Measurements from ENCODE around the gene C22orf39.
A peak's percentile ranks its signal among the peaks of the same experiment; 100 is the strongest.

C22orf39 gene

DNA sequence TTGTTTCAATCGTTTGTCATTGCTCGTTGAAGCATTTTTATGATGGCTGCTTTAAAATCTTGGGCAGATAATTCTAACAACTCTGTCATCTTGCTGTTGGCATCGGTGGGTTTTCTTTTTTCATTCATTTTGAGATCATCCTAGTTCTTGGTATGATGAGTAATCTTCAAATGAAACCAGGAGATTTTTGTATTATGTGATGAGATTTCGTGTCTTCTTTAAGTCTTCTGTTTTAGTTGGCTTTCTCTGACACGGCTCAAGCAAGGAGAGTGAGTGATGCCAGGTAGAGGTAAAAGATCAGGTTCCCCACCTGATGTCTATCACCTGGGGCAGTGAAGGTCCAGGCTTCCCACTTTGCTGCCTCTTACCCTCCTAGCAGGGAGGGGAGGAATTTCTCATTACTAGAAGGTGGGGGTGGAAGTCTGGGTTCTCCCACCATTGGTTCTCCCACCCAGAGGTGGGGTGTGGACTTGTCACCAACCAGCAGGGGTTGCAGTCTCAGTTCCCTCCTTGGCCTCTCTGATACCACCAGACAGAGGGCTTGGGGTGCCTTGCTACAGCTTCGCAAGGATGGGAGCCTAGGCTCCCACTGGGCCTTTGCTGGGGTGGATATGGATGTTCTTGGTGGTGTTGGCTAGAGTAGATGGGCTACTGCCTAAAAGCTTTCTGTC is 45.1 kb upstream of the C22orf39 start:
- TF ChIP-seq, protein P1, sequence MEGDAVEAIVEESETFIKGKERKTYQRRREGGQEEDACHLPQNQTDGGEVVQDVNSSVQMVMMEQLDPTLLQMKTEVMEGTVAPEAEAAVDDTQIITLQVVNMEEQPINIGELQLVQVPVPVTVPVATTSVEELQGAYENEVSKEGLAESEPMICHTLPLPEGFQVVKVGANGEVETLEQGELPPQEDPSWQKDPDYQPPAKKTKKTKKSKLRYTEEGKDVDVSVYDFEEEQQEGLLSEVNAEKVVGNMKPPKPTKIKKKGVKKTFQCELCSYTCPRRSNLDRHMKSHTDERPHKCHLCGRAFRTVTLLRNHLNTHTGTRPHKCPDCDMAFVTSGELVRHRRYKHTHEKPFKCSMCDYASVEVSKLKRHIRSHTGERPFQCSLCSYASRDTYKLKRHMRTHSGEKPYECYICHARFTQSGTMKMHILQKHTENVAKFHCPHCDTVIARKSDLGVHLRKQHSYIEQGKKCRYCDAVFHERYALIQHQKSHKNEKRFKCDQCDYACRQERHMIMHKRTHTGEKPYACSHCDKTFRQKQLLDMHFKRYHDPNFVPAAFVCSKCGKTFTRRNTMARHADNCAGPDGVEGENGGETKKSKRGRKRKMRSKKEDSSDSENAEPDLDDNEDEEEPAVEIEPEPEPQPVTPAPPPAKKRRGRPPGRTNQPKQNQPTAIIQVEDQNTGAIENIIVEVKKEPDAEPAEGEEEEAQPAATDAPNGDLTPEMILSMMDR (conservative IDR thresholded peaks at IDR 0.05; ENCODE audit: control insufficient read depth, insufficient read depth, low read depth, low read length): no peak
- DNase-seq (ENCODE audit: low read depth): no peak
- no peak overlapping the region for H3K4me3 ChIP-seq (ENCODE audit: control insufficient read depth, low read depth, low read length)

GRCh38 chr22:19490628-19491230 is 43.2 kb upstream of the C22orf39 start:
- TF ChIP-seq, protein P1 (conservative IDR thresholded peaks at IDR 0.05; ENCODE audit: control insufficient read depth, insufficient read depth, low read depth, low read length): no peak
- no peak overlapping the region for H3K4me3 ChIP-seq (ENCODE audit: control insufficient read depth, low read depth, low read length)
- no peak for DNase-seq (ENCODE audit: low read depth)

GRCh38 chr22:19488884-19489843 is 41.7 kb upstream of the C22orf39 start:
- TF ChIP-seq, protein P1 (conservative IDR thresholded peaks at IDR 0.05; ENCODE audit: control insufficient read depth, insufficient read depth, low read depth, low read length): no peak
- peak; percentile 30 for DNase-seq (ENCODE audit: low read depth)
- no peak overlapping the region for H3K4me3 ChIP-seq (ENCODE audit: control insufficient read depth, low read depth, low read length)

DNA sequence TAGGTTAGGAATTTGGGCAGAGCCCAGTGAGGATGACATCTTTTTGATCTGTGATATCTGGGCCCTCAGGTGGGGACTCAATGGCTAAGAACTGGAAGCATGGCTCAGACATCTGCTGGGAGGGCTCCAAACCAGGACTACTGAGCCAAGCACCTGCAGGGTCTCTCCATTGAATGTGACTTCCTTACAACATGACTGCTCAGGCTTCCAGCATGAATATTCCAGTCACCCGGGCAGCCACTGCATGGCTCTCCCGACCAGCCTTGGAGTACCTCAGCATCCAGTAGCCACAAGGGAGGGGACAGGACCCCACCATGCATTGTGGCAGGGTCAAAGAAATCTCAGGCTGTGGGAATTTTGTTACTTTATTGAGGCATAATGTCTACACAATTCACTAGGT is 40.8 kb upstream of the C22orf39 start:
- DNase-seq (ENCODE audit: low read depth): no peak
- TF ChIP-seq, protein P1 (conservative IDR thresholded peaks at IDR 0.05; ENCODE audit: control insufficient read depth, insufficient read depth, low read depth, low read length): no peak
- H3K4me3 ChIP-seq (ENCODE audit: control insufficient read depth, low read depth, low read length): no peak overlapping the region

GRCh38 chr22:19483481-19484244 is 36.2 kb upstream of the C22orf39 start:
- H3K4me3 ChIP-seq (ENCODE audit: control insufficient read depth, low read depth, low read length): no peak overlapping the region
- DNase-seq (ENCODE audit: low read depth): peak; percentile 62
- TF ChIP-seq, protein P1 (conservative IDR thresholded peaks at IDR 0.05; ENCODE audit: control insufficient read depth, insufficient read depth, low read depth, low read length): no peak

DNA sequence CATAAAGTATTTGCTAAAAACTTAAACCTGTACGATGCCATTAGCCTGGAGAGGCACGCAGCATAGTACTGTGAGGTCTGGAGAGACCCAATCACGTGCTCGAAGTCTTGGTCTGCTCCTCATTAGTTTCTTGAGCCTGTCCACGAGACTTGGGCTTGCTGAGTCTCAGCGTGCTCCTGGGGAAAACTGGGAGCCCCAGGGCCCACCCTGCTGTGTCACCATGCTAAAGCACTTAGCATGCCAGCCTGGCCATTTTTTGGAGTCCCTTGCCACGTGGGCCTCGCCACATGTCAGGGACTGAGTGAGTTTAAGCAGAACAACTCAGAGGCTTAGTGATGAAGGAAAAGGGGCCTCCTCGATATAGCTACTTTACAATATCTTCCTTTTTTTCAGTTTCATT is 34.8 kb upstream of the C22orf39 start:
- TF ChIP-seq, protein P1 (conservative IDR thresholded peaks at IDR 0.05; ENCODE audit: control insufficient read depth, insufficient read depth, low read depth, low read length): no peak

More for the DNA sequence above, 34.8 kb upstream of the C22orf39 start:
- no peak overlapping the region for H3K4me3 ChIP-seq (ENCODE audit: control insufficient read depth, low read depth, low read length)
- DNase-seq (ENCODE audit: low read depth): no peak

Measured in fibroblast of mammary gland (primary cell).